ENCODE data around the gene PLA2G1B. TPM values are rescaled to one million over a fixed set of nuclear protein-coding genes. Genes with fewer than 3 reads are reported as not detected.
A peak's percentile ranks its signal among the peaks of the same experiment; 100 is the strongest.

PLA2G1B gene
- total and polyA plus RNA-seq, 2 of the 13 experiments (the other 11 are each of a cell fraction or from before 2014, with no cell fraction given) = 0.33 to 1.4 TPM

DNA sequence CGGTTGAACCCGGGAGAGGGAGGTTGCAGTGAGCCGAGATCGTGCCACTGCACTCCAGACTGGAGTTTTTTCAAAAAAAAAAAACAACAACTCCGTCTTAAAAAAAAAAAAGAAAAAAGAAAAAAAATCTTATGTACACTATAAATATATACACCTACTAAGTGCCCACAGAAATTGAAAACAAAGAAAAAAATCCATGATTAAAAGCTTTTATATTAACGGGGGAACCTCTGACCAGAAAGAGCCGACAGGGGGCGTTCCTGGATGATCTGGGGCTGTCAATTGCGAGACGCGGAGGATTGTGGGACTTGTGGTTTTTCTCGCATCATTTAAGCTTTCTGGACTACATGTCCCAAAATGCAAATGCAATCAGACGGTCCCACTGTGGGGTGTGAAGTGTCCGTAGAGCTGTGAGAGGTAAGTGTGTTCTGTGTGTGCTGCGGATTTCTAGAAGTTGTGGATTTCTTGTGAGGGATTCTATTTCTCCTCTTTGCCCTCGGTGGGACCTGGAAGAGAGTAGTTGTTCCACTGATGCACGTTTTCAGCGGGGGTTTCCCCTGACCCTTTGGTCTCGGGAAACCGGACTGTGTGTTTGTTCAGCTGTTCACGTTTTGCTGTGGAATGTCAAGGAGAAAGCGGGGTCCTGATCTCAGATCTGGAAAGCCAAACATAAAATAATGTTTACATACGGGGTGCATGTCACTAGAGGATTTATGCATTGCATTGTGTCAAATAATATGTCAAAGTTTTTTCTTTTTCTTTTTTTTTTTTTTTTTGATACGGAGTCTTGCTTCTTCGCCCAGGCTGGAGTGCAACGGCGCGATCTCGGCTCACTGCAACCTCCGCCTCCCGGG lies 25.4 kb downstream of the PLA2G1B start, which contains the start of gene SIRT4 (continued):
- TF ChIP-seq PITX1 (CRISPR knock-in tag; IDR thresholded peaks at IDR 0.05) (no peak), SOX6 (IDR thresholded peaks at IDR 0.05) (no peak), SOX6 (CRISPR knock-in tag; IDR thresholded peaks at IDR 0.05) (no peak; the same call in 1 of the 2 replicates), MED1 (CRISPR knock-in tag; IDR thresholded peaks at IDR 0.05) (peak; percentile 60; the same call in 1 of the 2 replicates), ZNF678 (CRISPR knock-in tag; IDR thresholded peaks at IDR 0.05) (no peak), NFE2 (CRISPR knock-in tag; IDR thresholded peaks at IDR 0.05) (no peak), KDM4B (CRISPR knock-in tag; IDR thresholded peaks at IDR 0.05) (no peak), SPEN (CRISPR knock-in tag; IDR thresholded peaks at IDR 0.05; ENCODE audit: low read depth) (0 out of 2 replicates have a peak, but pooled peaks have one; percentile 24), ZNF17 (CRISPR knock-in tag; IDR thresholded peaks at IDR 0.05) (no peak), ZNF251 (CRISPR knock-in tag; IDR thresholded peaks at IDR 0.05) (no peak), TGIF2 (CRISPR knock-in tag; IDR thresholded peaks at IDR 0.05) (peak; percentile 94), LCORL (IDR thresholded peaks at IDR 0.05) (no peak), LCORL (CRISPR knock-in tag; IDR thresholded peaks at IDR 0.05) (no peak; the same call in 1 of the 2 replicates), IKZF1 (IDR thresholded peaks at IDR 0.05) (no peak), ZFX (CRISPR knock-in tag; IDR thresholded peaks at IDR 0.05; ENCODE audit: low read depth) (peak; percentile 38; the same call in 1 of the 2 replicates), ZNF724P (CRISPR knock-in tag; IDR thresholded peaks at IDR 0.05; ENCODE audit: borderline replicate concordance) (no peak), HNRNPH1 (optimal IDR thresholded peaks at IDR 0.05; ENCODE audit: low read depth, low read length) (no peak), YEATS4 (CRISPR knock-in tag; IDR thresholded peaks at IDR 0.05; ENCODE audit: borderline replicate concordance) (peak; percentile 41), ELF3 (CRISPR knock-in tag; IDR thresholded peaks at IDR 0.05) (peak; percentile 25; the same call in 1 of the 2 replicates), ZNF10 (CRISPR knock-in tag; IDR thresholded peaks at IDR 0.05; ENCODE audit: borderline replicate concordance, low read depth) (no peak)
- TF ChIP-seq, protein P1, sequence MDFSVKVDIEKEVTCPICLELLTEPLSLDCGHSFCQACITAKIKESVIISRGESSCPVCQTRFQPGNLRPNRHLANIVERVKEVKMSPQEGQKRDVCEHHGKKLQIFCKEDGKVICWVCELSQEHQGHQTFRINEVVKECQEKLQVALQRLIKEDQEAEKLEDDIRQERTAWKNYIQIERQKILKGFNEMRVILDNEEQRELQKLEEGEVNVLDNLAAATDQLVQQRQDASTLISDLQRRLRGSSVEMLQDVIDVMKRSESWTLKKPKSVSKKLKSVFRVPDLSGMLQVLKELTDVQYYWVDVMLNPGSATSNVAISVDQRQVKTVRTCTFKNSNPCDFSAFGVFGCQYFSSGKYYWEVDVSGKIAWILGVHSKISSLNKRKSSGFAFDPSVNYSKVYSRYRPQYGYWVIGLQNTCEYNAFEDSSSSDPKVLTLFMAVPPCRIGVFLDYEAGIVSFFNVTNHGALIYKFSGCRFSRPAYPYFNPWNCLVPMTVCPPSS (IDR thresholded peaks at IDR 0.05) = no peak
- TF ChIP-seq, protein P2, sequence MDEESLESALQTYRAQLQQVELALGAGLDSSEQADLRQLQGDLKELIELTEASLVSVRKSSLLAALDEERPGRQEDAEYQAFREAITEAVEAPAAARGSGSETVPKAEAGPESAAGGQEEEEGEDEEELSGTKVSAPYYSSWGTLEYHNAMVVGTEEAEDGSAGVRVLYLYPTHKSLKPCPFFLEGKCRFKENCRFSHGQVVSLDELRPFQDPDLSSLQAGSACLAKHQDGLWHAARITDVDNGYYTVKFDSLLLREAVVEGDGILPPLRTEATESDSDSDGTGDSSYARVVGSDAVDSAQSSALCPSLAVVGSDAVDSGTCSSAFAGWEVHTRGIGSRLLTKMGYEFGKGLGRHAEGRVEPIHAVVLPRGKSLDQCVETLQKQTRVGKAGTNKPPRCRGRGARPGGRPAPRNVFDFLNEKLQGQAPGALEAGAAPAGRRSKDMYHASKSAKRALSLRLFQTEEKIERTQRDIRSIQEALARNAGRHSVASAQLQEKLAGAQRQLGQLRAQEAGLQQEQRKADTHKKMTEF (CRISPR knock-in tag; IDR thresholded peaks at IDR 0.05) = peak; percentile 44; the same call in 1 of the 2 replicates
- TF ChIP-seq, protein P3, sequence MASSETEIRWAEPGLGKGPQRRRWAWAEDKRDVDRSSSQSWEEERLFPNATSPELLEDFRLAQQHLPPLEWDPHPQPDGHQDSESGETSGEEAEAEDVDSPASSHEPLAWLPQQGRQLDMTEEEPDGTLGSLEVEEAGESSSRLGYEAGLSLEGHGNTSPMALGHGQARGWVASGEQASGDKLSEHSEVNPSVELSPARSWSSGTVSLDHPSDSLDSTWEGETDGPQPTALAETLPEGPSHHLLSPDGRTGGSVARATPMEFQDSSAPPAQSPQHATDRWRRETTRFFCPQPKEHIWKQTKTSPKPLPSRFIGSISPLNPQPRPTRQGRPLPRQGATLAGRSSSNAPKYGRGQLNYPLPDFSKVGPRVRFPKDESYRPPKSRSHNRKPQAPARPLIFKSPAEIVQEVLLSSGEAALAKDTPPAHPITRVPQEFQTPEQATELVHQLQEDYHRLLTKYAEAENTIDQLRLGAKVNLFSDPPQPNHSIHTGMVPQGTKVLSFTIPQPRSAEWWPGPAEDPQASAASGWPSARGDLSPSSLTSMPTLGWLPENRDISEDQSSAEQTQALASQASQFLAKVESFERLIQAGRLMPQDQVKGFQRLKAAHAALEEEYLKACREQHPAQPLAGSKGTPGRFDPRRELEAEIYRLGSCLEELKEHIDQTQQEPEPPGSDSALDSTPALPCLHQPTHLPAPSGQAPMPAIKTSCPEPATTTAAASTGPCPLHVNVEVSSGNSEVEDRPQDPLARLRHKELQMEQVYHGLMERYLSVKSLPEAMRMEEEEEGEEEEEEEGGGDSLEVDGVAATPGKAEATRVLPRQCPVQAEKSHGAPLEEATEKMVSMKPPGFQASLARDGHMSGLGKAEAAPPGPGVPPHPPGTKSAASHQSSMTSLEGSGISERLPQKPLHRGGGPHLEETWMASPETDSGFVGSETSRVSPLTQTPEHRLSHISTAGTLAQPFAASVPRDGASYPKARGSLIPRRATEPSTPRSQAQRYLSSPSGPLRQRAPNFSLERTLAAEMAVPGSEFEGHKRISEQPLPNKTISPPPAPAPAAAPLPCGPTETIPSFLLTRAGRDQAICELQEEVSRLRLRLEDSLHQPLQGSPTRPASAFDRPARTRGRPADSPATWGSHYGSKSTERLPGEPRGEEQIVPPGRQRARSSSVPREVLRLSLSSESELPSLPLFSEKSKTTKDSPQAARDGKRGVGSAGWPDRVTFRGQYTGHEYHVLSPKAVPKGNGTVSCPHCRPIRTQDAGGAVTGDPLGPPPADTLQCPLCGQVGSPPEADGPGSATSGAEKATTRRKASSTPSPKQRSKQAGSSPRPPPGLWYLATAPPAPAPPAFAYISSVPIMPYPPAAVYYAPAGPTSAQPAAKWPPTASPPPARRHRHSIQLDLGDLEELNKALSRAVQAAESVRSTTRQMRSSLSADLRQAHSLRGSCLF (CRISPR knock-in tag; IDR thresholded peaks at IDR 0.05; ENCODE audit: borderline replicate concordance) = no peak
